Skin of body (tissue), 2 donors: ENCODE data around the gene KLK4. TPM values are rescaled to one million over a fixed set of nuclear protein-coding genes. Genes with fewer than 3 reads are reported as not detected.

Source experiments
- DNase-seq: peaks from one replicate; lab custom pipeline; 2025; lab: John Stamatoyannopoulos, UW
- total RNA-seq: library from RNA; depleted of rRNA; stranded (reverse); fragments of >200 nt; gene quantifications from one replicate; pipeline ENCODE4 v1.2.3, GENCODE V29; 2014

Gene KLK4
- total RNA-seq, 1 donor from 2014 or later, result 0.10 TPM

GRCh38 chr19:50880241-50880640 lies 31.0 kb downstream of the KLK4 start:
- no peak for DNase-seq

GRCh38 chr19:50878851-50879250 lies 32.3 kb downstream of the KLK4 start:
- no peak for DNase-seq

GRCh38 chr19:50877338-50877737 lies 33.9 kb downstream of the KLK4 start:
- no peak for DNase-seq

- no peak for DNase-seq
Observed at GRCh38 chr19:50876456-50876855, 34.7 kb downstream of the KLK4 start.

GRCh38 chr19:50875795-50876422 lies 35.3 kb downstream of the KLK4 start:
- no peak for DNase-seq

- DNase-seq, result no peak
Observed at GRCh38 chr19:50874211-50874610, 37.0 kb downstream of the KLK4 start.

GRCh38 chr19:50873056-50873455 lies 38.1 kb downstream of the KLK4 start, which contains the start of gene KLK2:
TSS of gene KLK2 (plus strand) at chr19:50873439. CDS start at chr19:50873474, 35 bp downstream.
- DNase-seq, result no peak

GRCh38 chr19:50870417-50871089 lies 40.6 kb downstream of the KLK4 start:
- DNase-seq, result no peak

- DNase-seq, result no peak
Observed at GRCh38 chr19:50869479-50869878, 41.7 kb downstream of the KLK4 start.

GRCh38 chr19:50861496-50862286 lies 49.5 kb downstream of the KLK4 start:
- no peak for DNase-seq

- DNase-seq, result no peak
Observed at GRCh38 chr19:50861010-50861409, 50.2 kb downstream of the KLK4 start.

GRCh38 chr19:50859849-50860248 lies 51.3 kb downstream of the KLK4 start:
- no peak for DNase-seq

- no peak for DNase-seq
Observed at GRCh38 chr19:50858886-50859285, 52.3 kb downstream of the KLK4 start.

GRCh38 chr19:50857366-50857765 lies 53.8 kb downstream of the KLK4 start:
- DNase-seq, result no peak

Other genes with a start within 250 kb of the KLK4 start
- gene SHANK1, start 191.6 kb downstream of the KLK4 start, total RNA-seq, result 2.9 TPM
- gene CLEC11A, start 188.0 kb downstream of the KLK4 start, total RNA-seq, result 27.2 TPM
- not detected for gene GPR32, start 140.9 kb downstream of the KLK4 start, total RNA-seq
- gene ACP4, start 121.0 kb downstream of the KLK4 start, total RNA-seq, result not detected
- gene KLK1, start 87.6 kb downstream of the KLK4 start, total RNA-seq, result 7.9 TPM
- gene KLK15, start 77.8 kb downstream of the KLK4 start, total RNA-seq, result not detected
- gene KLK3, start 56.5 kb downstream of the KLK4 start, total RNA-seq, result not detected
- not detected for gene KLK2, start 38.0 kb downstream of the KLK4 start, total RNA-seq
- 21.0 TPM for gene KLK5, start 41.6 kb upstream of the KLK4 start, total RNA-seq
- gene KLK6, start 58.2 kb upstream of the KLK4 start, total RNA-seq, result 7.3 TPM
- 47.5 TPM for gene KLK7, start 72.5 kb upstream of the KLK4 start, total RNA-seq
- gene KLK8, start 90.2 kb upstream of the KLK4 start, total RNA-seq, result 14.3 TPM
- gene KLK10, start 108.3 kb upstream of the KLK4 start, total RNA-seq, result 22.4 TPM
- 19.5 TPM for gene KLK11, start 115.2 kb upstream of the KLK4 start, total RNA-seq
- 0.69 TPM for gene KLK12, start 123.6 kb upstream of the KLK4 start, total RNA-seq
- gene KLK13, start 153.7 kb upstream of the KLK4 start, total RNA-seq, result 4.9 TPM
- gene KLK14, start 171.5 kb upstream of the KLK4 start, total RNA-seq, result 9.5 TPM
- gene CTU1, start 197.0 kb upstream of the KLK4 start, total RNA-seq, result 2.4 TPM
- 3.1 TPM for gene SIGLEC9, start 213.5 kb upstream of the KLK4 start, total RNA-seq
- gene SIGLEC7, start 230.9 kb upstream of the KLK4 start, total RNA-seq, result 0.49 TPM